ENCODE data around the gene HTD2.

Gene HTD2

GRCh38 chr3:58329150-58329921 is 23.0 kb downstream of the HTD2 start:
- TF ChIP-seq, protein P1, sequence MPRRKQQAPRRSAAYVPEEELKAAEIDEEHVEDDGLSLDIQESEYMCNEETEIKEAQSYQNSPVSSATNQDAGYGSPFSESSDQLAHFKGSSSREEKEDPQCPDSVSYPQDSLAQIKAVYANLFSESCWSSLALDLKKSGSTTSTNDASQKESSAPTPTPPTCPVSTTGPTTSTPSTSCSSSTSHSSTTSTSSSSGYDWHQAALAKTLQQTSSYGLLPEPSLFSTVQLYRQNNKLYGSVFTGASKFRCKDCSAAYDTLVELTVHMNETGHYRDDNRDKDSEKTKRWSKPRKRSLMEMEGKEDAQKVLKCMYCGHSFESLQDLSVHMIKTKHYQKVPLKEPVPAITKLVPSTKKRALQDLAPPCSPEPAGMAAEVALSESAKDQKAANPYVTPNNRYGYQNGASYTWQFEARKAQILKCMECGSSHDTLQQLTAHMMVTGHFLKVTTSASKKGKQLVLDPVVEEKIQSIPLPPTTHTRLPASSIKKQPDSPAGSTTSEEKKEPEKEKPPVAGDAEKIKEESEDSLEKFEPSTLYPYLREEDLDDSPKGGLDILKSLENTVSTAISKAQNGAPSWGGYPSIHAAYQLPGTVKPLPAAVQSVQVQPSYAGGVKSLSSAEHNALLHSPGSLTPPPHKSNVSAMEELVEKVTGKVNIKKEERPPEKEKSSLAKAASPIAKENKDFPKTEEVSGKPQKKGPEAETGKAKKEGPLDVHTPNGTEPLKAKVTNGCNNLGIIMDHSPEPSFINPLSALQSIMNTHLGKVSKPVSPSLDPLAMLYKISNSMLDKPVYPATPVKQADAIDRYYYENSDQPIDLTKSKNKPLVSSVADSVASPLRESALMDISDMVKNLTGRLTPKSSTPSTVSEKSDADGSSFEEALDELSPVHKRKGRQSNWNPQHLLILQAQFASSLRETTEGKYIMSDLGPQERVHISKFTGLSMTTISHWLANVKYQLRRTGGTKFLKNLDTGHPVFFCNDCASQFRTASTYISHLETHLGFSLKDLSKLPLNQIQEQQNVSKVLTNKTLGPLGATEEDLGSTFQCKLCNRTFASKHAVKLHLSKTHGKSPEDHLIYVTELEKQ (tag by site-specific recombination; IDR thresholded peaks at IDR 0.05; ENCODE audit: borderline replicate concordance): peak; percentile 63; the same call in 1 of the 2 replicates
- TF ChIP-seq ZNF16 (tag by site-specific recombination; IDR thresholded peaks at IDR 0.05; ENCODE audit: low read depth) (no peak), ZNF544 (tag by site-specific recombination; IDR thresholded peaks at IDR 0.05) (no peak), ZNF280C (tag by site-specific recombination; IDR thresholded peaks at IDR 0.05) (no peak), ZFP37 (tag by site-specific recombination; IDR thresholded peaks at IDR 0.05) (no peak), CTCF (tag by site-specific recombination; IDR thresholded peaks at IDR 0.05) (no peak)
- POLR2A ChIA-PET: no interaction called here

DNA sequence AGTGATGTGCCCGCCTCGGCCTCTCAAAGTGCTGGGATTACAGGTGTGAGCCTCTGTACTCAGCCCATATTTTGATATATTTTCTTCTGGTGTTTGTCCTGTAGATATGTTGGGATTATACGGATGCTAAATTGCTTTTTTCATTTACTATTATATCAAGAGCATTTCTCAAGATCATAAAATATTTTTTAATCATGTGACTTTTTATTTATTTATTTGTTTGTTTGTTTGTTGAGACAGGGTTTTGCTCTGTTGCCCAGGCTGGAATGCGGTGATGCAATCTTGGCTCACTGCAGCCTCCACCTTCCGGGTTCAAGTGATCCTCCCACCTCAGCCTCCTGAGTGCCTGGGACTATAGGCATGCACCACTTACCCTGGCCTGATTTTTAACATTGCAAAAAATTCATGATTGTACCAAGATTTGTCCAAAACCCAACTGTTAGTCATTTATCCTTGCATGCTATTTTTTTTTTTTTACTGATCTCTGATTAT is 23.6 kb downstream of the HTD2 start:
- Histone ChIP-seq H3K36me3 (ENCODE audit: control insufficient read depth in 2 of 2, insufficient read depth in 1 of 2, low read length in 2 of 2) (no peaks in the 10 kb centered on the region), H3K4me3 (ENCODE audit: low read depth, low read length) (no peak overlapping the region), H3K27ac (ENCODE audit: extremely low read depth, low read depth, low read length) (no peak overlapping the region), H3K9me3 (ENCODE audit: control insufficient read depth, insufficient read depth, low read depth, low read length) (no peaks in the 10 kb centered on the region), H3K4me1 (ENCODE audit: control insufficient read depth, insufficient read depth, low read length) (peaks cover 5% of the 10 kb centered on the region; the same call in 1 of the 2 replicates)
- ChIA-PET CTCF (interaction anchor here (0.6 kb wide), 2 partner anchors 97 to 102 kb away, joined by 3 to 4 read pairs; no protein-coding TSS in a partner anchor), POLR2A (no interaction called here)
- no peak for TF ChIP-seq ZEB2 (tag by site-specific recombination; IDR thresholded peaks at IDR 0.05)
- TF ChIP-seq, protein P2, sequence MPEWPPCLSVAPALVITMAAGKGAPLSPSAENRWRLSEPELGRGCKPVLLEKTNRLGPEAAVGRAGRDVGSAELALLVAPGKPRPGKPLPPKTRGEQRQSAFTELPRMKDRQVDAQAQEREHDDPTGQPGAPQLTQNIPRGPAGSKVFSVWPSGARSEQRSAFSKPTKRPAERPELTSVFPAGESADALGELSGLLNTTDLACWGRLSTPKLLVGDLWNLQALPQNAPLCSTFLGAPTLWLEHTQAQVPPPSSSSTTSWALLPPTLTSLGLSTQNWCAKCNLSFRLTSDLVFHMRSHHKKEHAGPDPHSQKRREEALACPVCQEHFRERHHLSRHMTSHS (tag by site-specific recombination; IDR thresholded peaks at IDR 0.05): no peak
- no peak for TF ChIP-seq ZNF518A (tag by site-specific recombination; conservative IDR thresholded peaks at IDR 0.05; ENCODE audit: low read depth)
- TF ChIP-seq ZNF645 (tag by site-specific recombination; IDR thresholded peaks at IDR 0.05): no peak
- TF ChIP-seq, protein P3, sequence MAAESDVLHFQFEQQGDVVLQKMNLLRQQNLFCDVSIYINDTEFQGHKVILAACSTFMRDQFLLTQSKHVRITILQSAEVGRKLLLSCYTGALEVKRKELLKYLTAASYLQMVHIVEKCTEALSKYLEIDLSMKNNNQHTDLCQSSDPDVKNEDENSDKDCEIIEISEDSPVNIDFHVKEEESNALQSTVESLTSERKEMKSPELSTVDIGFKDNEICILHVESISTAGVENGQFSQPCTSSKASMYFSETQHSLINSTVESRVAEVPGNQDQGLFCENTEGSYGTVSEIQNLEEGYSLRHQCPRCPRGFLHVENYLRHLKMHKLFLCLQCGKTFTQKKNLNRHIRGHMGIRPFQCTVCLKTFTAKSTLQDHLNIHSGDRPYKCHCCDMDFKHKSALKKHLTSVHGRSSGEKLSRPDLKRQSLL (tag by site-specific recombination; IDR thresholded peaks at IDR 0.05): no peak
- TF ChIP-seq ZNF530 (tag by site-specific recombination; IDR thresholded peaks at IDR 0.05; ENCODE audit: low read depth): no peak
- no peak for TF ChIP-seq GLI4 (tag by site-specific recombination; IDR thresholded peaks at IDR 0.05)

More at GRCh38 chr3:58329150-58329921, 23.0 kb downstream of the HTD2 start:
- no peaks in the 10 kb centered on the region for H3K36me3 ChIP-seq (ENCODE audit: control insufficient read depth in 2 of 2, insufficient read depth in 1 of 2, low read length in 2 of 2)
- H3K9me3 ChIP-seq (ENCODE audit: control insufficient read depth, insufficient read depth, low read depth, low read length): no peaks in the 10 kb centered on the region
- CTCF ChIA-PET: no interaction called here
- no peak overlapping the region for H3K27ac ChIP-seq (ENCODE audit: extremely low read depth, low read depth, low read length)
- H3K4me1 ChIP-seq (ENCODE audit: control insufficient read depth, insufficient read depth, low read length): peaks cover 5% of the 10 kb centered on the region; the same call in 1 of the 2 replicates
- H3K4me3 ChIP-seq (ENCODE audit: low read depth, low read length): no peak overlapping the region

All from HEK293 (cell line).